ENCODE data around the gene ABHD5.

DNA sequence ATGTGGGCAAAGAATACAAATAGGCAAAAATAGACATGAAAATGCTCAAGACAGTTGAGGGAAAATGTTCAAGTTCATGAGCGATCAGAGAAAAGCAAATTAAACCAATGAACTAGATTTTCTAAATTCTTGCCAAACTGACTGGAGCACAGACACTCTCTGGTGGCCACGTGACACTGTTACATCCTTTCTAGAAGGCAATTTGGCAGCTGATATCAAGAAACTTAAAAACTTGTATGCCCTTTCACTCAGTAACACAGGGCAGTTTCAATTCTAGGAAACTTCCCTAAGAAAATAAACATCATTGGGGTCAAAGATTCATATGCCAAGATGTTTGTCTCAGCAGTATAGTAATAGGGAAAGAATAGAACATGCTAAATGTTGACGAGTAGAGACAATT lies 52.2 kb downstream of the ABHD5 start:
- TF ChIP-seq, protein P1, sequence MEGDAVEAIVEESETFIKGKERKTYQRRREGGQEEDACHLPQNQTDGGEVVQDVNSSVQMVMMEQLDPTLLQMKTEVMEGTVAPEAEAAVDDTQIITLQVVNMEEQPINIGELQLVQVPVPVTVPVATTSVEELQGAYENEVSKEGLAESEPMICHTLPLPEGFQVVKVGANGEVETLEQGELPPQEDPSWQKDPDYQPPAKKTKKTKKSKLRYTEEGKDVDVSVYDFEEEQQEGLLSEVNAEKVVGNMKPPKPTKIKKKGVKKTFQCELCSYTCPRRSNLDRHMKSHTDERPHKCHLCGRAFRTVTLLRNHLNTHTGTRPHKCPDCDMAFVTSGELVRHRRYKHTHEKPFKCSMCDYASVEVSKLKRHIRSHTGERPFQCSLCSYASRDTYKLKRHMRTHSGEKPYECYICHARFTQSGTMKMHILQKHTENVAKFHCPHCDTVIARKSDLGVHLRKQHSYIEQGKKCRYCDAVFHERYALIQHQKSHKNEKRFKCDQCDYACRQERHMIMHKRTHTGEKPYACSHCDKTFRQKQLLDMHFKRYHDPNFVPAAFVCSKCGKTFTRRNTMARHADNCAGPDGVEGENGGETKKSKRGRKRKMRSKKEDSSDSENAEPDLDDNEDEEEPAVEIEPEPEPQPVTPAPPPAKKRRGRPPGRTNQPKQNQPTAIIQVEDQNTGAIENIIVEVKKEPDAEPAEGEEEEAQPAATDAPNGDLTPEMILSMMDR (conservative IDR thresholded peaks at IDR 0.05; ENCODE audit: low read length), result 0 out of 2 replicates have a peak, but pooled peaks have one; percentile 34
- no peak for TF ChIP-seq EZH2phosphoT487 (IDR thresholded peaks at IDR 0.05; ENCODE audit: borderline replicate concordance, low read depth, low read length)
